ENCODE measurements around the gene RPL41.

RPL41 gene

GRCh38 chr12:56126732-56127239 is 10.4 kb downstream of the RPL41 start:
- H3K4me1 ChIP-seq (ENCODE audit: control insufficient read depth, insufficient read depth, low read length, poor library complexity, severe bottlenecking), result peaks cover 34% of the 10 kb centered on the region
- no peak overlapping the region for H3K4me3 ChIP-seq (ENCODE audit: insufficient read depth, low read depth, low read length, poor library complexity, severe bottlenecking)
- no peaks in the 10 kb centered on the region for H3K27me3 ChIP-seq (replicated peaks; ENCODE audit: control insufficient read depth, insufficient read depth, low read length, poor library complexity, severe bottlenecking)
- H3K27ac ChIP-seq (ENCODE audit: insufficient read depth, low read length, poor library complexity, severe bottlenecking), result peak overlapping the region; percentile 73
- no peak for DNase-seq
- H3K36me3 ChIP-seq (ENCODE audit: control insufficient read depth, insufficient read depth, low read length), result peaks cover 21% of the 10 kb centered on the region
- H3K9me3 ChIP-seq (ENCODE audit: control insufficient read depth, low read length), result no peaks in the 10 kb centered on the region

DNA sequence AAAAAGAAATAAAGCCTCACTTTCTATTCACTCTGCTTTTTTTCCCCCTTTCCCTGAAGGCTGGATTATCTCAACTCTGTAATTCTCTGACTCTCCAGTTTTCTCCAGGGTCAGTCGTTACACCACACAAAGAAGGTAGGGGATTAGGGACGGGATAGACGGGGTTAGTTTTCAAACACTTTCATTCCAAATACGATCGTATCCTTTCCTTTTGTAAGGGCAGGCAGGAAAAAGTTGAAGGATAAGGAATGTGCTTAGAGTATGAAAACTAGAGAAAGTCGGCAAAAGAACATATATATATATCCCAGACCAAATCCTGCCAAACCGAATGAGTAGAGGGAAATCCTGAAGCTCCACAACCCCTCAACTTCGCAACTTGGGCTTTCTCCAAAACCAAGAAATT is 11.1 kb downstream of the RPL41 start:
- Histone ChIP-seq H3K4me1 (ENCODE audit: control insufficient read depth, insufficient read depth, low read length, poor library complexity, severe bottlenecking) (peaks cover 34% of the 10 kb centered on the region), H3K9me3 (ENCODE audit: control insufficient read depth, low read length) (no peaks in the 10 kb centered on the region), H3K36me3 (ENCODE audit: control insufficient read depth, insufficient read depth, low read length) (peaks cover 24% of the 10 kb centered on the region), H3K27ac (ENCODE audit: insufficient read depth, low read length, poor library complexity, severe bottlenecking) (peak overlapping the region; percentile 73), H3K27me3 (replicated peaks; ENCODE audit: control insufficient read depth, insufficient read depth, low read length, poor library complexity, severe bottlenecking) (no peaks in the 10 kb centered on the region), H3K4me3 (ENCODE audit: insufficient read depth, low read depth, low read length, poor library complexity, severe bottlenecking) (peak overlapping the region; percentile 36)
- DNase-seq, result no peak

DNA sequence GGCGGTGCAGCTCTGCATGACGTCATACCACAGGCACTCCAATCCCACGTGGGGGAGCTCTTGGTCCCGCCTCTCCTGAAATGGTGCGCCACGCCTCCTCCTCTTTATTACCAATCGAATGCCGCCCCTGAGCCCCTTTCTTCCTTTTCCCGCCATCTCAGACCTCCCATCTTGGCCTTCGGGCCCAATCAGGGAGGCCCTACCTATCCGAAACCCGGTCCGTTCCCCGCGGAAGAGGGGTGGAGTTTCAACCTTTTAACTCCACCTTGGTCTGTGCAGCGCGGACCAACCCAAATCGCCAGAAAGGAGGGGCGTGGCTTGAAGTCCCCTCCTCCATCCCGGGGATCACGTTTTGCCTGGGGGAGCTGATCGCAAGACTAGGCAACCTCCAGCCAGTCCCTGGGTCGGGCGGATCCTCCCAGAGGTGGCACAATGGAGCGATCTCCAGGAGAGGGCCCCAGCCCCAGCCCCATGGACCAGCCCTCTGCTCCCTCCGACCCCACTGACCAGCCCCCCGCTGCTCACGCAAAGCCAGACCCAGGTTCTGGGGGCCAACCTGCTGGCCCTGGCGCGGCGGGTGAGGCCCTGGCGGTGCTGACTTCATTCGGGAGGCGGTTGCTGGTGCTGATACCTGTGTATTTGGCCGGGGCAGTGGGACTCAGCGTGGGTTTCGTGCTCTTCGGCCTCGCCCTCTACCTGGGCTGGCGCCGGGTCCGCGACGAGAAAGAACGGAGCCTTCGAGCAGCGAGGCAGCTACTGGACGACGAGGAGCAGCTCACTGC is 11.6 kb downstream of the RPL41 start, which contains the start of gene ESYT1:
Gene ESYT1 (plus strand): TSS at position 380 of the 782 bp plus-strand sequence. CDS start 53 bp downstream, at position 433.
- no peaks in the 10 kb centered on the region for H3K9me3 ChIP-seq (ENCODE audit: control insufficient read depth, low read length)
- peak; percentile 97 to 99 (median 98) for DNase-seq
- peaks cover 30% of the 10 kb centered on the region for H3K36me3 ChIP-seq (ENCODE audit: control insufficient read depth, insufficient read depth, low read length)
- H3K27ac ChIP-seq (ENCODE audit: insufficient read depth, low read length, poor library complexity, severe bottlenecking), result peak within 1 kb of the TSS; percentile 76
- peaks cover 34% of the 10 kb centered on the region for H3K4me1 ChIP-seq (ENCODE audit: control insufficient read depth, insufficient read depth, low read length, poor library complexity, severe bottlenecking)
- H3K27me3 ChIP-seq (replicated peaks; ENCODE audit: control insufficient read depth, insufficient read depth, low read length, poor library complexity, severe bottlenecking), result no peaks in the 10 kb centered on the region
- peak within 1 kb of the TSS; percentile 71 for H3K4me3 ChIP-seq (ENCODE audit: insufficient read depth, low read depth, low read length, poor library complexity, severe bottlenecking)

DNA sequence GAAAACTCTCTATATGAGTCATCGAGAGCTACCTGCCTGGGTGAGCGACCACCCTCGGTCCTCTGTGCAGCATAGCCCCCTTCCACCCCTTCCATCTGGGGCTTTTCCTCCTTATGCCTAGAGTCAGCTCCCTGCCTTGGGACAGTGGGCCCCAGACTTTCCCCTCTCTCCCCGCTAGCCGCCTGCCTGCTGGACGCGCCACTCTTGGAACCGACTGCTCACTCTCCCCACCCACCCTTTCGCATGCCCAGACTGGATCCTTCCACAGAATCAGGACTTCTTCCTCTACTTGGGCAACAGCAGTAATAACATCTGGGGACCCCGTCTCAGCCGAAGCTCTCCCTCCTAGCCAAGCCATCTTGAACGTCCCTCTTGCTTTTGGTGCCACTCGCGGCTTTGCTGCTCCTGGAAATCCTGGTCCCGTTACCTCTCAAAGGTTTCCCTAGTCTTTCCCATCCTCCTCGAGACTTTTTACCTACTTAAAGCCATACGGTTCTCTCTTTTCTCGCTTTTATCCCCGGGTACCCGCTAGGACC is 12.3 kb downstream of the RPL41 start:
- Histone ChIP-seq H3K4me1 (ENCODE audit: control insufficient read depth, insufficient read depth, low read length, poor library complexity, severe bottlenecking) (peaks cover 34% of the 10 kb centered on the region), H3K36me3 (ENCODE audit: control insufficient read depth, insufficient read depth, low read length) (peaks cover 36% of the 10 kb centered on the region), H3K27me3 (replicated peaks; ENCODE audit: control insufficient read depth, insufficient read depth, low read length, poor library complexity, severe bottlenecking) (no peaks in the 10 kb centered on the region), H3K9me3 (ENCODE audit: control insufficient read depth, low read length) (no peaks in the 10 kb centered on the region), H3K4me3 (ENCODE audit: insufficient read depth, low read depth, low read length, poor library complexity, severe bottlenecking) (peak overlapping the region; percentile 71), H3K27ac (ENCODE audit: insufficient read depth, low read length, poor library complexity, severe bottlenecking) (peak overlapping the region; percentile 76)
- no peak for DNase-seq

DNA sequence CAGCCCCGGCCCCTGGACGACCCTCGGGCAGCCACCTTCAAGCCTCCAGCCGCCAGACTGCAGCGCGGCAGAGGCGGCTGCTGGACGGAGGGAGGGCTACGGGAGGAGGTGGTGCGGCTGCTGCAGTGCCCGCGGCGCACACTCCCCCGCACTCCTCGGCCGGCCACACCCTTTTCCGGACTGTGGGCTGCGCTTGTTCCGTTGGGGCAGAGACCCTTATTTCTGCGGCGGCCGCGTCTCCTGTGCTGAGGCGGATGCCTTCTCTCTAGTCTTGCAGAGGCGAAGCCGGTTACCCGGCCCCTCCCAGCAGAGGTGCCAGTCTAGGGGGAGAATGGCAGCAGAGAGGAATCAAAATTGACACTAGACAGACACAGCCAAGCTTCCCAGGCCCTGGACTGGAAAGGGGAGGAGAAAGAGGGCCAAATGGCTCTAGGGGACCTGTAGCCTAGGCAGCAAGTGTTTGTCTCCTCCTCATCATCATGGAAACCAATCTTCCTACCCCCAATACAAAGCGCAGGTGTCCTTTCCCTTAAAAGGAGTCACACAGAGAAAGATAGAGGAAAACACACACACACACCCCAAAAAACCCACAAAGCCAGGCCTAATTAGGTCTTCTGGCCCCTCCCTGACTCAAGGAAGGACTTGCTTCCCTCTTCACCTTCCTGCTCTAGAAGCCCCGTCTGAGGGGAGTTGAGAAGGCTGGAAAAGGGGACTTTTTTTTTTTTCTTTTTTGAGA is 12.9 kb downstream of the RPL41 start:
- Histone ChIP-seq H3K36me3 (ENCODE audit: control insufficient read depth, insufficient read depth, low read length) (peaks cover 43% of the 10 kb centered on the region), H3K27me3 (replicated peaks; ENCODE audit: control insufficient read depth, insufficient read depth, low read length, poor library complexity, severe bottlenecking) (no peaks in the 10 kb centered on the region), H3K9me3 (ENCODE audit: control insufficient read depth, low read length) (no peaks in the 10 kb centered on the region), H3K4me1 (ENCODE audit: control insufficient read depth, insufficient read depth, low read length, poor library complexity, severe bottlenecking) (peaks cover 34% of the 10 kb centered on the region), H3K27ac (ENCODE audit: insufficient read depth, low read length, poor library complexity, severe bottlenecking) (peak overlapping the region; percentile 76), H3K4me3 (ENCODE audit: insufficient read depth, low read depth, low read length, poor library complexity, severe bottlenecking) (peak overlapping the region; percentile 71)
- DNase-seq, result peak; percentile 62 to 64 (median 62)

DNA sequence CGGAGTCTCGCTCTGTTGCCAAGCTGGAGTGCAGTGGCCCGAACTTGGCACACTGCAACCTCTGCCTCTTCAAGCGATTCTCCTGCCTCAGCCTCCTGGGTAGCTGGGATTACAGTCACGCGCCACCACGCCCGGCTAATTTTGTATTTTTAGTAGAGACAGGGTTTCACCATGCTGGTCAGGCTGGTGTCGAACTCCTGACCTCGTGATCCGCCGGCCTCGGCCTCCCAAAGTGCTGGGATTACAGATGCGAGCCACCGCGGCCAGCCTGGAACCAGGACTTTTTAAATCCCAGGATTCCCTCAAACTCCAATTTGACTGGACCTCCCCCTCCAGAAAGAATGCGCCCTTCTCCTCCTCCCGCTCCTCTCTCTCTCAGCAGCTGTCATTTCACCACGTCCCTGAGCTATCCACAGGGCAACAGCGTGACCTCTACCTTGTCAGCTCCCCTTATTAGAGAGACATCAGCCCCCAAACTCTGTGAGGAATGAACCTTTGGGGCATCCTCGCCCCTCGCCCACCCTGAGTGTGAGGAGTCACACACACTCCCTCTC is 13.6 kb downstream of the RPL41 start:
- H3K4me1 ChIP-seq (ENCODE audit: control insufficient read depth, insufficient read depth, low read length, poor library complexity, severe bottlenecking), result peaks cover 34% of the 10 kb centered on the region
- peak overlapping the region; percentile 71 for H3K4me3 ChIP-seq (ENCODE audit: insufficient read depth, low read depth, low read length, poor library complexity, severe bottlenecking)
- H3K36me3 ChIP-seq (ENCODE audit: control insufficient read depth, insufficient read depth, low read length), result peaks cover 49% of the 10 kb centered on the region
- H3K27ac ChIP-seq (ENCODE audit: insufficient read depth, low read length, poor library complexity, severe bottlenecking), result peak overlapping the region; percentile 76
- H3K27me3 ChIP-seq (replicated peaks; ENCODE audit: control insufficient read depth, insufficient read depth, low read length, poor library complexity, severe bottlenecking), result no peaks in the 10 kb centered on the region
- H3K9me3 ChIP-seq (ENCODE audit: control insufficient read depth, low read length), result no peaks in the 10 kb centered on the region
- no peak for DNase-seq

DNA sequence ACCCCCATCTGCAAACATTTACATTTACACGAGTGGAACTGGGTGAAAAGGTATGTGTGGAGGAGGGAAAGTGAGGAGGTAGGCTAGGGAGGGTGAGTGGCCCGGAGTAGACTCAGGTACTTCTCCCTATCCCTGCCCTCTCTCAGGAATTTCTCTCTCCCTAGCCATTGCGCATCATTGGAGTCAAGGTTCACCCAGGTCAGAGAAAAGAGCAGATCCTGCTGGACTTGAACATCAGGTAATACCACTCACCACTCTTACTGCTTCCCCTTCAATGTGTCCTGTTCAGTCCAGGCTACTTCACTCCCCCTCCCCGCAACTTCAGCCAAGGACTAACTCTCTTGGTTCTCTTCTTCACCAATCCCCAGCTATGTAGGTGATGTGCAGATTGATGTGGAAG is 14.4 kb downstream of the RPL41 start:
- Histone ChIP-seq H3K9me3 (ENCODE audit: control insufficient read depth, low read length) (no peaks in the 10 kb centered on the region), H3K36me3 (ENCODE audit: control insufficient read depth, insufficient read depth, low read length) (peaks cover 53% of the 10 kb centered on the region), H3K4me1 (ENCODE audit: control insufficient read depth, insufficient read depth, low read length, poor library complexity, severe bottlenecking) (peaks cover 30% of the 10 kb centered on the region), H3K27me3 (replicated peaks; ENCODE audit: control insufficient read depth, insufficient read depth, low read length, poor library complexity, severe bottlenecking) (no peaks in the 10 kb centered on the region), H3K4me3 (ENCODE audit: insufficient read depth, low read depth, low read length, poor library complexity, severe bottlenecking) (no peak overlapping the region), H3K27ac (ENCODE audit: insufficient read depth, low read length, poor library complexity, severe bottlenecking) (peak overlapping the region; percentile 76)
- DNase-seq, result no peak

GRCh38 chr12:56134897-56135296 is 18.5 kb downstream of the RPL41 start:
- Histone ChIP-seq H3K27me3 (replicated peaks; ENCODE audit: control insufficient read depth, insufficient read depth, low read length, poor library complexity, severe bottlenecking) (no peaks in the 10 kb centered on the region), H3K4me1 (ENCODE audit: control insufficient read depth, insufficient read depth, low read length, poor library complexity, severe bottlenecking) (peaks cover 33% of the 10 kb centered on the region), H3K9me3 (ENCODE audit: control insufficient read depth, low read length) (no peaks in the 10 kb centered on the region), H3K27ac (ENCODE audit: insufficient read depth, low read length, poor library complexity, severe bottlenecking) (no peak overlapping the region), H3K4me3 (ENCODE audit: insufficient read depth, low read depth, low read length, poor library complexity, severe bottlenecking) (no peak overlapping the region), H3K36me3 (ENCODE audit: control insufficient read depth, insufficient read depth, low read length) (peaks cover 80% of the 10 kb centered on the region)
- no peak for DNase-seq

GRCh38 chr12:56137853-56138571 is 21.6 kb downstream of the RPL41 start:
- no peaks in the 10 kb centered on the region for H3K27me3 ChIP-seq (replicated peaks; ENCODE audit: control insufficient read depth, insufficient read depth, low read length, poor library complexity, severe bottlenecking)
- no peaks in the 10 kb centered on the region for H3K9me3 ChIP-seq (ENCODE audit: control insufficient read depth, low read length)
- H3K27ac ChIP-seq (ENCODE audit: insufficient read depth, low read length, poor library complexity, severe bottlenecking), result peak overlapping the region; percentile 8
- peaks cover 33% of the 10 kb centered on the region for H3K4me1 ChIP-seq (ENCODE audit: control insufficient read depth, insufficient read depth, low read length, poor library complexity, severe bottlenecking)
- H3K36me3 ChIP-seq (ENCODE audit: control insufficient read depth, insufficient read depth, low read length), result peaks cover 74% of the 10 kb centered on the region
- no peak for DNase-seq
- H3K4me3 ChIP-seq (ENCODE audit: insufficient read depth, low read depth, low read length, poor library complexity, severe bottlenecking), result no peak overlapping the region
